Activated naive CD4-positive, alpha-beta T cell treated with anti-CD3 and anti-CD28 coated beads, Interleukin-2, amount 50 U/mL, for 24 hours (primary cell): ENCODE results near the gene NAP1L4.

Experiments
- H3K27ac Mint-ChIP-seq: one replicate; pipeline ENCODE4 v1.8.0; 2021; ENCODE audit warnings: mild to moderate bottlenecking, mixed read lengths
- H3K27me3 Mint-ChIP-seq: one replicate; pipeline ENCODE4 v1.8.0; 2021; ENCODE audit warnings: mixed read lengths
- H3K36me3 Mint-ChIP-seq: one replicate; pipeline ENCODE4 v1.8.0; 2021; ENCODE audit warnings: mixed read lengths
- H3K4me1 Mint-ChIP-seq: one replicate; pipeline ENCODE4 v1.8.0; 2021; ENCODE audit warnings: mixed read lengths
- H3K4me3 Mint-ChIP-seq: one replicate; pipeline ENCODE4 v1.8.0; 2021; ENCODE audit warnings: mild to moderate bottlenecking, mixed read lengths
- H3K9me3 Mint-ChIP-seq: one replicate; pipeline ENCODE4 v1.8.0; 2021; ENCODE audit warnings: mixed read lengths

Gene NAP1L4

GRCh38 chr11:2919837-2920236 is 72.3 kb downstream of the NAP1L4 start:
- Mint-ChIP-seq H3K4me1 (no peaks in the 10 kb centered on the region), H3K27me3 (no peaks in the 10 kb centered on the region), H3K27ac (no peak overlapping the region), H3K4me3 (no peak overlapping the region), H3K9me3 (no peaks in the 10 kb centered on the region), H3K36me3 (no peaks in the 10 kb centered on the region)

GRCh38 chr11:2919188-2919587 is 72.9 kb downstream of the NAP1L4 start:
- Mint-ChIP-seq H3K9me3 (no peaks in the 10 kb centered on the region), H3K36me3 (no peaks in the 10 kb centered on the region), H3K27me3 (no peaks in the 10 kb centered on the region), H3K4me3 (no peak overlapping the region), H3K27ac (no peak overlapping the region), H3K4me1 (no peaks in the 10 kb centered on the region)

GRCh38 chr11:2917842-2918490 is 74.2 kb downstream of the NAP1L4 start:
- Mint-ChIP-seq H3K4me1 (peaks cover 10% of the 10 kb centered on the region), H3K27me3 (no peaks in the 10 kb centered on the region), H3K9me3 (no peaks in the 10 kb centered on the region)

DNA sequence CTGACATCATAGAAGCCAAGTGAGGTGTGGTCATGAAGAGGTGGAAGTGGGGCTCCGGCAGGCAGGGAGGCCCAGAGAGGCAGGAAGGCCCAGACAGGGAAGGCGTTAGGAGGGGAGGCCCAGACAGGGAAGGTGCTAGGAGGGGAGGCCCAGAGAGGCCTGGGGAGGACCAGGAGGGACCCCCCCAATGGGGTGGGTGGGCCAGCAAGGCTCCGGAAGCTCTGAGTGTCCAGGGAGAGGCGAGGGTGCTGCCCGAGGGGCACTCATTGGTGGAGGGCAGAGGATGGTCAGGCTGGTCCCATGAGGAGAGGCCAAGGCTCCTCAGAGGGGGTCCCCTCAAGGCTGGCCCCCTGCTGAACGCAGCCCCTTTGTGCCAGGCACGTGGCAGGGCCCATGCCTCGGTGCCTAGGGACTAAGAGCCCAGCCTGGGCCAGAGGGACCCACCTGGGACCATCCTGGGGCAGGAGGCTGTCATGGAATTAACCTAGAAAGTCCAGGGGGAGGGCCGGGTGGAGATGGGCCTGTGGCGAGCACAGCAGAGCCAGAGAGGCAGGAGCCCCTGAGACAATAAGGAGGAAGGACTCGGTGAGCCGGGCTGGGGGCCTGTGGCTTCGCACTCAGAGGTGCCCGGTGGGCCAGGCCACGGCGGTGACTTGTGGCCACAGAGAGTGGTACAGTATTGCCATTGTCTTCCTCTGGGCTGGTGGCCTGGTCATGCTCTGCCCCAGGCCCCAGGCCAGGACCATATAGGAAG is 75.1 kb downstream of the NAP1L4 start:
- Mint-ChIP-seq H3K4me3 (no peak overlapping the region), H3K27ac (no peak overlapping the region), H3K36me3 (no peaks in the 10 kb centered on the region), H3K27me3 (no peaks in the 10 kb centered on the region), H3K4me1 (peaks cover 10% of the 10 kb centered on the region), H3K9me3 (no peaks in the 10 kb centered on the region)

More at GRCh38 chr11:2917842-2918490, 74.2 kb downstream of the NAP1L4 start:
- H3K27ac Mint-ChIP-seq = no peak overlapping the region
- no peak overlapping the region for H3K4me3 Mint-ChIP-seq
- H3K36me3 Mint-ChIP-seq = no peaks in the 10 kb centered on the region

DNA sequence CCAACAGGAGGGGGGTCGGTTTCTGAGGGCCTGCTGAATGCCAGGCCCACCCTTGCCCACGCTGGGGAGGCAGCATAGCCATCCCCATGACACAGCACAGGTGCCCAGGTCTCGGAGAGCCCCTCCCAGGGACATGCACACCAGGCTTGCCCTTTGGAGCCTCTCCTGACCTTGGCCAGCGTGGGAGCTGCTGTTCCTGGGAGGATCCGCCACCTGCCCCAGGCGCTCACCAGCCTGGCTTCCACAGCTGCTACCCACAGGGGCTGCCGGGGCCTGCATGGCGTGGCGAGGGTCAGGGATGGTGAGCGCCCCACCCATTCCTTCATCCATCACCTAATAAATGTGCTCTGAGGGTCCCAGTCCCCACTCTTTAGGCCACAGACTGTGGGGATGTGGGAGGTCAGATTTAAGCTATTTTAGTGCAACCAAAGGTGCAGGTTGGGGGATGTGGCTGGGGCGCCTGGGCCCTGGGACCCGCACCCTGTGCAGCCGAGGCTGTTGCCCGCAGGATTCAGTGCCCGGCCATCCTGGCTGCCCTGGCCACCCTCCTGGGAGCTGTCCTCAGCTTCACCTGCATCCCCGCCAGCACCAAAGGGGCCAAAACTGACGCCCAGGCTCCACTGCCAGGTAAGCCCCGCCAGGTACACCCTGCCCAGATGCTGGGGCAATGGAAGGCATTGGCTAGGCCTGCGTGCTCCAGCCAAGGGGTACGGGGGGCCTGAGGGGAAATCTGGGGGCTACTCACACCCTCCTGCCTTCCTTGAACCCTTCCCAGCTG is 75.8 kb downstream of the NAP1L4 start:
- Mint-ChIP-seq H3K9me3 (no peaks in the 10 kb centered on the region), H3K36me3 (no peaks in the 10 kb centered on the region), H3K4me3 (no peak overlapping the region), H3K27ac (no peak overlapping the region), H3K4me1 (peaks cover 10% of the 10 kb centered on the region), H3K27me3 (no peaks in the 10 kb centered on the region)

DNA sequence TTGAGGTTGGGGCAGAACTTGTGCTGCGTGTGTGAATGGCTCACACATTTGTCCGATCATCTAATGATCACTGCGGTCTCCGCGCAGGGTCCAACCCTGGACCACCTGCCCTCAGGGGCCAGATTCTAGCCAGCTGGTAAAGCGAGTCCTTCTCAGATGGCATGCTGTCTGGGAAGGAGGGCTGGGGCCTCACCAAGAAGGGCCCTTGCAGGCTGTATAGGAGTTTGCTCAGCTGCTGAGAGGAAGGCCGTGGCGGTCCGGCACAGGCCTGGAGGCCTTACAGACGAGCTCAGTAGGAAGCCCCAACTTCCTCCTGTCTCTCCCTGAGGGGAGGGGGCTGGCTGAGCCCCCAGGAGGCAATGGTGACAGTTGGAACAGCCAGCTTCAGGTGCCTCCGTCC is 76.7 kb downstream of the NAP1L4 start:
- Mint-ChIP-seq H3K27me3 (no peaks in the 10 kb centered on the region), H3K36me3 (no peaks in the 10 kb centered on the region), H3K9me3 (no peaks in the 10 kb centered on the region), H3K4me1 (peaks cover 10% of the 10 kb centered on the region), H3K4me3 (no peak overlapping the region), H3K27ac (no peak overlapping the region)

DNA sequence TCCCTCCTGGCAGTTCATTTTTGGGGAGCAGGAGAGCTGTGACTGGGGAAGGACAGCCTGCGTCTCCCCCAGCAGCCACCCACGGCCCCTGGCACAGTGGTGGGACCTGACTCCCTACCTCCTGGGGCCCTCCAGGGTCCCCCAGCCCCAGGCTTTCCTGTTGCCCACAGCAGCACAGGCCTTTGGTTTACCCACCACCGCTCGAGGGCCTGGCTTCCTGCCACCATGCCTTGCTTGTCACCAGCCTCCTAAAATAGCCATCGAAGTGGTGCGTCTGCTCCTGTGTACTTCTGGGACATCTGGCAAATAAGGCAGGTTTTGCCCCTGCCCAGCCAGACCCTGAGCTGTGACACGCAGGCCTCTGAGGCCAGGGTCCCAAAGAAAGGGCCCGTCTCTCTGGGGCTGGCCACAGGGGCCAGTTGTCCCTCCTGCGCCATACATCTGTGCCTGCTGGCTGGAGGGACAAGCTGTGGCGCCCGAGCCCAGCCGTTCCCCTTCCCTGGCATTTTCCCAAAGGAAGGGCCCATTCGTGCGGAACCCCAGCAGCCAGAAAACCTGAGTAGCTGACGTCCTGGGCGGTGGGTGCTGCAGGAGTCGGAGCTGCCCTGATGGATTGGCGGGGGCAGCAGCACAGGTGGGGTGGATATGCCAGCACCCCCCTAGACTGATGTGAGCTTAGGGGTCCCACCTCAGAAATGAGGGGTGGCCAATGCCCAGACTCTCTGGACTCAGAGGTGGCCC is 77.5 kb downstream of the NAP1L4 start:
- no peak overlapping the region for H3K27ac Mint-ChIP-seq
- H3K4me1 Mint-ChIP-seq = peaks cover 10% of the 10 kb centered on the region
- no peaks in the 10 kb centered on the region for H3K36me3 Mint-ChIP-seq
- no peaks in the 10 kb centered on the region for H3K27me3 Mint-ChIP-seq
- no peaks in the 10 kb centered on the region for H3K9me3 Mint-ChIP-seq
- no peak overlapping the region for H3K4me3 Mint-ChIP-seq

DNA sequence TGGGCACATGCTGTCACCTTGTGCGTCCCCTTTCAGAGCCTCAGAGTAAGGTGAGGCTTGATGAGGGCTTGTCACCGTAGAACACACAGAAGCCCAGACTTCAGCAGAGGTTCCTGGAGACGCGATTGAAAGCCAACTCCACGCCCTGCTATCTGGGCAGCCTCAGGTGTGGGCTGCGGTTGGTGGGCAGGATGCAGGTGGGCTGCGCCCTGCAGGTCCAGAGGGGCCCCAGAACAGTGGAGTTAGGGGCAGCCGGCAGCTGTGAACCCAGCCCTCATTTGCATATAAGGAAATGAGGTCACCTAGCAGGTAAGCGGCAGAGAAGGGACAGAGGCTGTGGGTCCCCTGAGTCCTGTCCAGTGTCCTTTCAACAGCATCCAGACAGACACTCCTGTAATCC is 78.4 kb downstream of the NAP1L4 start:
- no peak overlapping the region for H3K27ac Mint-ChIP-seq
- H3K4me3 Mint-ChIP-seq = no peak overlapping the region
- H3K4me1 Mint-ChIP-seq = peaks cover 10% of the 10 kb centered on the region
- no peaks in the 10 kb centered on the region for H3K36me3 Mint-ChIP-seq
- H3K9me3 Mint-ChIP-seq = no peaks in the 10 kb centered on the region
- no peaks in the 10 kb centered on the region for H3K27me3 Mint-ChIP-seq

DNA sequence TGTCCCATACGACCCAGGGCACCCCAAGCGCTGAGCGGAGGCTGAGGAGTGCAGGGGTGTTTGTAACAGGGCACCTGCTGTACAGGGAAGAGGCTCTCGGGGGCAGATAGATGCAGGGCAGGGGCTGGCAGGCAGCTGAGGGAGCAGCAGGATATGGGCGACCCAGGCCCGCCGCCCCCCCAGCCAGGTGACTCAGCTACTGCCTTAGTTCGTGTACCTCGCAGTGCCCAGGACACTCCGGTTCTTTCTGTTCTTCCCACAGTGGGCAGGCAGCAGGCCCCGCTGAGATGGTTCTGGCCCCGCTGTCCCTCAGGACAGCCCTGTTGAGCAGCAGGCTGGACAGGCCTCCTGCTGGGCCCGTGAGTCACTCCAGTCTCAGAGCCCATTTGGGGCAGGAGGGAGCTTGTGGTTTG is 79.1 kb downstream of the NAP1L4 start:
- Mint-ChIP-seq H3K4me1 (peaks cover 10% of the 10 kb centered on the region), H3K36me3 (no peaks in the 10 kb centered on the region), H3K27me3 (no peaks in the 10 kb centered on the region), H3K4me3 (no peak overlapping the region), H3K27ac (peak overlapping the region; percentile 62), H3K9me3 (no peaks in the 10 kb centered on the region)

GRCh38 chr11:2912498-2912897 is 79.6 kb downstream of the NAP1L4 start:
- Mint-ChIP-seq H3K4me1 (peaks cover 10% of the 10 kb centered on the region), H3K27me3 (no peaks in the 10 kb centered on the region), H3K27ac (no peak overlapping the region), H3K9me3 (no peaks in the 10 kb centered on the region), H3K36me3 (no peaks in the 10 kb centered on the region), H3K4me3 (no peak overlapping the region)

DNA sequence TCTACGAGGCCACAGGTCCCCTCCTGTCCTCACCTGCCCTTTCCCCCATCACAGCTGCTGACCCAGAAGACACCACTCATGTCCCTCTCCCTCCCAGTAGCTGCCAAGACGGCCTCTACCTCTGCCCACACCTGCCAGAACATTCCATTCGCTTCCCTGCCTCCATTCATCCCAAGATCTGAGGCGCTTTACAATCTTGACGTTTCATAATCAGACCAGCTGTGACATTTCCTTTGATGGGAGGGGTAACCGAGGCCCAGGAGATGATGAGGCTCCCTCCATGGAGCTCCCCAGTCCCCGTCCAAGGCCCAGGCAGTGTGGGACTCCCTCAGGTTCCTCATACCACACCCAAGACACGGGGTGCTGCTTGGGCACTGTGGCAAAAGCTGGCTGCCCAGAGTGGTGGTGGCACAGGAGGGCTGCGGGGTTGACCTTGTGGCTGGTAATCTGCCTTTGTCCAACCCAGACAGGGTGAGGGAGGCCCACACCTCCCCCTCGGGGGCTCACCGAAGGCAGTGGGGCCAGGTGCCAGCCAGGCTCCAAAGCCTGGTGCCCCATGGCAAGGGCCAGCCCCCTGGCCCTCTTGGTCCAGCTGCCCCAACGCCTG is 80.2 kb downstream of the NAP1L4 start:
- Mint-ChIP-seq H3K36me3 (no peaks in the 10 kb centered on the region), H3K27ac (no peak overlapping the region), H3K9me3 (no peaks in the 10 kb centered on the region), H3K4me3 (no peak overlapping the region), H3K27me3 (no peaks in the 10 kb centered on the region), H3K4me1 (peaks cover 10% of the 10 kb centered on the region)

GRCh38 chr11:2911088-2911784 is 80.9 kb downstream of the NAP1L4 start:
- Mint-ChIP-seq H3K27ac (no peak overlapping the region), H3K4me1 (peaks cover 10% of the 10 kb centered on the region), H3K27me3 (no peaks in the 10 kb centered on the region), H3K36me3 (no peaks in the 10 kb centered on the region), H3K4me3 (no peak overlapping the region), H3K9me3 (no peaks in the 10 kb centered on the region)

DNA sequence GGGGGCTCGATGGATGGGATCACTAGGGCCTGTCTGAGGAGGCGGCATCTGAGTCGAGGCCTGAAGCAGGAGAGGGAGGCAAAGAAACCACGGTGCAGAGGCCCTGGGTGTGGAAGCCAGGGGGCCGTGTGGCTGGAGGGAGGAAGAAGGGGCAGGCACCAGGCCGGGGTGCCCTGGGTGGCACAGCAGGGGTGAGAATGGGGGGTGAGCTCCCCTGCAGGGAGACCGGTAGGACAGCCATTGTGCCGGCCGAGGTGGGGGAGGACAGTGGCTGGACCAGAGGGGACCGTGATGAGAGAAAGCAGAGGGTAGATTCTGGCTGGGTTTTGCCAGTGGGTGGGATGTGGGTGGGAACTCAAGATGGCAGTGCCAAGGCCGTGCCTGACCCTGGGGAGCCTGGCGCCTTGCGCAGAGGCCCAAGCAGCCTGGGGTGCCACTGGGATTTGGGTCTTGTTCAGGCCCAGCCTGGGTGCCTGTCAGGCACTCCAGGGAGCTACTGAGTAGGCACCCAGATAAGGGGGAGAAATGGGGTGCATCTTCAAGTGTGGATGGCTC is 81.7 kb downstream of the NAP1L4 start:
- peak overlapping the region; percentile 24 for H3K27ac Mint-ChIP-seq
- no peaks in the 10 kb centered on the region for H3K27me3 Mint-ChIP-seq
- H3K4me3 Mint-ChIP-seq = no peak overlapping the region
- H3K4me1 Mint-ChIP-seq = peaks cover 10% of the 10 kb centered on the region
- H3K9me3 Mint-ChIP-seq = no peaks in the 10 kb centered on the region
- H3K36me3 Mint-ChIP-seq = peaks cover 5% of the 10 kb centered on the region

GRCh38 chr11:2909133-2909902 is 82.8 kb downstream of the NAP1L4 start:
- peaks cover 15% of the 10 kb centered on the region for H3K4me1 Mint-ChIP-seq
- peaks cover 12% of the 10 kb centered on the region for H3K36me3 Mint-ChIP-seq
- H3K9me3 Mint-ChIP-seq = no peaks in the 10 kb centered on the region
- H3K27me3 Mint-ChIP-seq = no peaks in the 10 kb centered on the region
- H3K4me3 Mint-ChIP-seq = no peak overlapping the region
- H3K27ac Mint-ChIP-seq = no peak overlapping the region
